GM06990 (cell line): ENCODE data around the gene MICAL2.

Source experiments
- DNase-seq: peaks from one replicate; pipeline ENCODE4 v3.0.0-alpha.2; 2011; ENCODE audit not compliant: insufficient read length; ENCODE audit errors: extremely low read depth
- H3K27me3 ChIP-seq: replicated peaks from 2 replicates; pipeline ENCODE4 v1.6.0; 2011; ENCODE audit warnings: low read length; ENCODE audit not compliant: control insufficient read depth, insufficient read depth
- H3K36me3 ChIP-seq: 2 replicates; pipeline ENCODE4 v1.5.1; 2011; ENCODE audit warnings: low read length; ENCODE audit not compliant: control insufficient read depth, insufficient read depth
- H3K4me3 ChIP-seq: replicated peaks from 2 replicates; pipeline ENCODE4 v1.5.1; 2011; ENCODE audit warnings: low read depth, mild to moderate bottlenecking, control low read depth, low read length
- CTCF ChIP-seq: IDR thresholded peaks from 2 replicates; pipeline ENCODE4 v1.5.1; 2011; ENCODE audit warnings: low read length, control low read depth, mild to moderate bottlenecking, inconsistent platforms; ENCODE audit not compliant: insufficient read depth, poor library complexity, severe bottlenecking

MICAL2 gene

DNA sequence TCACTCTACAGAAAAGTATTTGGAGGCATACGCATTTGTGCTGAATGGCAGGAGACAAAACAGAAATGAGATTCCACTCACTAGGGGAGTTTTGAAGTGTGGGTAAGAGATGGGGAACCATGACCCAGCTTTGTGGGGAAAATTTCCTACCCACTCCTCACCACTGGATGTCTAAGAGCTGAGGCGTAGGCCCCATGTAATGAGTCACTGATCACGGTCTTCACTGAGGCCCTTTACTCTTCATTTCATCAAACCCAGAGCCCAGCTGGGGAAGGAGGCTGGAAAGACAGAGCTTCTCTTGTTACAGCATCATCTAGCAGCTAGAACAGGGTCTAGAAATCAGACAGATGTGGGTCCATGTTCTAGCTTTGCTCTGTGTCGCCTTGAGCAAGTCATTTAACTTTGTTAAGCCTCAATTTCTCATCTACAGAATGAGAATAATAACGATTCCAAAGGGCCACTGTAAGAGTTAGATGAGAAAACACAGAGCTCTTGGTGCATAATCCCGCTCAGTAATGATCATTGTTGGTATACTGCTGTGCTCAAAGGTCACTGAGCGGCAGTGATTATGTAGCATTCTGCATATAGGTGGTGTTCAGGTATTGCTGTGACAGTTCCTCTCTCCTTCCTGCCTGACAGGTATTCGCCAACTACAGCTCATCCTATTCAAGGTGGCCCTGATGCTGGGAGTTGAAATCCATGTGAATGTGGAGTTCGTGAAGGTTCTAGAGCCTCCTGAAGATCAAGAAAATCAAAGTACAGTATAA is 97.2 kb downstream of the MICAL2 start:
- no peak for DNase-seq
- no peak for TF ChIP-seq CTCF
- no peak overlapping the region for H3K4me3 ChIP-seq
- no peaks in the 10 kb centered on the region for H3K27me3 ChIP-seq
- H3K36me3 ChIP-seq: no peaks in the 10 kb centered on the region

GRCh38 chr11:12209096-12209495 is 98.7 kb downstream of the MICAL2 start:
- no peak for DNase-seq
- no peak for TF ChIP-seq CTCF
- H3K27me3 ChIP-seq: no peaks in the 10 kb centered on the region
- no peak overlapping the region for H3K4me3 ChIP-seq
- no peaks in the 10 kb centered on the region for H3K36me3 ChIP-seq

- no peak overlapping the region for H3K4me3 ChIP-seq
- no peaks in the 10 kb centered on the region for H3K27me3 ChIP-seq
- DNase-seq: no peak
- no peaks in the 10 kb centered on the region for H3K36me3 ChIP-seq
- no peak for TF ChIP-seq CTCF
These were observed 99.8 kb downstream of the MICAL2 start for GRCh38 chr11:12210200-12210599.

DNA sequence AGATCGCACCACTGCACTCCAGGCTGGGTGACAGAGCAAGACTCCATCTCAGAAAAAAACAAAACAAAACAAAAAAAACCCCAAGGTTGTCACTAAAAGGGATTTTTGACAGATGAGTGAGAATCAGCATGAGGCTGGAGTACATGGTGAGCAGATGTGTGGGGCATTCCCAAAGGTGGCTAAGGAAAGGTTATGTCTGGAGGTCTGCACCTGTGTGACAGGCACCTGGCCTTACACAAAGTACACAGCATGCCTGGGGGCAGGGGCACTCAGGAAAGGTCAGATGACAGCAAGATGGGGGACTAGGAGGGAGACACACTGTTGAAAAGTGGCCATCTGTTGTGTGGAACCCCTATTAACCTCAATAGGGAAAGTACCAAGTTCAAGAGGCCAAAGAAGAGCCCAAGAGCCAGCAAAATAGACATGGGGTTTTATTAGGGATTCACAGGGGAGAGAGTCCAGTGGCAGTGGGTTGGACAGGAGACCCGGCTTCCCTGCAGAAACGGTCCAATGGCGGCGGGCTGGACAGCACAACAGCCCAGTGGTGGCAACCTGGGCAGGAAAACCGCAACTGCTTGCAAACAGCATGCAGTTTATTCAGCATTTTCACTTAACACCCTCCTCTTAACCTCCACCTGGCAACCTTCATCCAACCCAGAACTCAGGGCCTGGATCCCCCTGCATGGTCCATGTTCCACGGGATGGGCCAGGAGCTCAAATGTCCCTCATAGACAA is 101.1 kb downstream of the MICAL2 start:
- H3K27me3 ChIP-seq: no peaks in the 10 kb centered on the region; the same call in 1 of the 2 replicates
- no peak overlapping the region for H3K4me3 ChIP-seq
- no peaks in the 10 kb centered on the region for H3K36me3 ChIP-seq
- no peak for DNase-seq
- TF ChIP-seq CTCF: no peak

DNA sequence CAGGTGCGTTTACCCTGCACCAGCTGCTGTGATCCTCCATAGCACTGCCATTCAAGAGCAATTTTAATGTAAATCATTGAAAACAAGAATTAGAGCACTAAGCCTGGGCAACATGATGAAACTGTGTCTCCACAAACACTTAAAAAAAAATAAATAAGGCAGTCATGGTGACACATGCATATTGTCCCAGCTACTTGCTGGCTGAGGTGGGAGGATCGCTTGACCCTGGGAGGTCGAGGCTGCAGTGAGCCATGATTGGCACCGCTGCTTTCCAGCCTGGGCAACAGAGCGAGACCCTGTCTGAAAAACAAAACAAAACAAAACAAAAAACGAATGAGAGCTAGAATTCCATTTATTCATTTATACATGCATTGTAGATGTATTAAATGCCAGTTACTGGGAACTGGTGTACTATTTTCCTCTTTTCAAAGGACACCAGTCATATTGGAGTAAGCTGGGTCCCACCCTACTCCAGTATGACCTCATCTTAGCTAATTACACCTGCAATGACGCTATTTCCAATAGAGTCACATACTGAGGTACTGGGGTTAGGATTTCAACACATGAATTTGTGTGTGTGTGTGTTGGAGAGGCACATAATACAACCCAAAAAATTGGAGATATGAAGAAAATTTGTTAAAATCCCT is 101.9 kb downstream of the MICAL2 start:
- DNase-seq: no peak
- no peak for TF ChIP-seq CTCF
- no peaks in the 10 kb centered on the region; the same call in 1 of the 2 replicates for H3K27me3 ChIP-seq
- H3K4me3 ChIP-seq: no peak overlapping the region
- no peaks in the 10 kb centered on the region for H3K36me3 ChIP-seq
